Measurements from ENCODE around the gene PLEKHM1.

- no peak for TF ChIP-seq CTCF (conservative IDR thresholded peaks at IDR 0.05; ENCODE audit: low read depth, low read length)
- no peak for TF ChIP-seq POLR2A (IDR thresholded peaks at IDR 0.05; ENCODE audit: low read depth, low read length)
- no peak for TF ChIP-seq BHLHE40 (IDR thresholded peaks at IDR 0.05; ENCODE audit: low read depth, low read length)
- TF ChIP-seq FOS (IDR thresholded peaks at IDR 0.05; ENCODE audit: low read depth, low read length): no peak
- no peak for TF ChIP-seq RFX5 (IDR thresholded peaks at IDR 0.05; ENCODE audit: low read depth, low read length)
- no peak for TF ChIP-seq ELK1 (IDR thresholded peaks at IDR 0.05; ENCODE audit: borderline replicate concordance, low read depth, low read length)
- TF ChIP-seq SMC3 (IDR thresholded peaks at IDR 0.05; ENCODE audit: low read depth, low read length): no peak
- no peak for TF ChIP-seq NFE2L2 (IDR thresholded peaks at IDR 0.05; ENCODE audit: low read depth, low read length)
- TF ChIP-seq USF2 (IDR thresholded peaks at IDR 0.05; ENCODE audit: low read depth, low read length): no peak
- no peak for TF ChIP-seq CEBPB (IDR thresholded peaks at IDR 0.05; ENCODE audit: low read depth, low read length)
- TF ChIP-seq RAD21 (IDR thresholded peaks at IDR 0.05; ENCODE audit: low read length): no peak
- no peak for TF ChIP-seq MAFK (IDR thresholded peaks at IDR 0.05; ENCODE audit: low read depth, low read length)
- no peak for TF ChIP-seq RCOR1 (IDR thresholded peaks at IDR 0.05; ENCODE audit: insufficient replicate concordance, low read length)
- TF ChIP-seq CHD1 (IDR thresholded peaks at IDR 0.05; ENCODE audit: low read depth, low read length): no peak
Measured at GRCh38 chr17:45402916-45403315, 87.6 kb downstream of the PLEKHM1 start.
